ENCODE results near the gene CERKL.

Gene CERKL

GRCh38 chr2:181573140-181573736 is 83.7 kb downstream of the CERKL start:
- no peak for DNase-seq

- DNase-seq = no peak
These were observed 85.9 kb downstream of the CERKL start for GRCh38 chr2:181570833-181571661.

- no peak for DNase-seq
These were observed 86.8 kb downstream of the CERKL start for GRCh38 chr2:181570059-181570458.

- DNase-seq = no peak
These were observed 90.4 kb downstream of the CERKL start for GRCh38 chr2:181566334-181567032.

- no peak for DNase-seq
These were observed 93.7 kb downstream of the CERKL start for GRCh38 chr2:181563101-181563692.

- no peak for DNase-seq
These were observed 98.5 kb downstream of the CERKL start for GRCh38 chr2:181558371-181558770.

- no peak for DNase-seq
These were observed 102.7 kb downstream of the CERKL start for GRCh38 chr2:181554061-181554830.

- DNase-seq = no peak
These were observed 103.7 kb downstream of the CERKL start for GRCh38 chr2:181553244-181553643.

GRCh38 chr2:181552808-181553207 is 104.1 kb downstream of the CERKL start:
- DNase-seq = no peak

GRCh38 chr2:181546086-181546485 is 110.8 kb downstream of the CERKL start:
- DNase-seq = no peak

- DNase-seq = no peak
These were observed 114.7 kb downstream of the CERKL start for GRCh38 chr2:181542170-181542569.

- no peak for DNase-seq
These were observed 116.5 kb downstream of the CERKL start for GRCh38 chr2:181540421-181540820.

GRCh38 chr2:181536730-181537129 is 120.2 kb downstream of the CERKL start:
- DNase-seq = no peak

- DNase-seq = no peak
These were observed 128.5 kb downstream of the CERKL start for GRCh38 chr2:181528441-181528840.

GRCh38 chr2:181527058-181527457 is 129.8 kb downstream of the CERKL start:
- DNase-seq = no peak

- no peak for DNase-seq
These were observed 130.9 kb downstream of the CERKL start for GRCh38 chr2:181526014-181526413.

- DNase-seq = no peak
These were observed 133.1 kb downstream of the CERKL start for GRCh38 chr2:181523756-181524155.

GRCh38 chr2:181520253-181520652 is 136.7 kb downstream of the CERKL start:
- DNase-seq = no peak

GRCh38 chr2:181517685-181518301 is 139.1 kb downstream of the CERKL start:
- no peak for DNase-seq

GRCh38 chr2:181516992-181517391 is 139.9 kb downstream of the CERKL start:
- DNase-seq = no peak

GRCh38 chr2:181515719-181516118 is 141.2 kb downstream of the CERKL start:
- DNase-seq = no peak

GRCh38 chr2:181500201-181500600 is 156.7 kb downstream of the CERKL start:
- DNase-seq = no peak
